UCSD-AML1 (cell line): Measurements from ENCODE around the gene DCHS2.

ENCODE experiments used
- DNase-seq: peaks from one replicate; lab custom pipeline; 2025; ENCODE audit not compliant: unreplicated experiment; lab: John Stamatoyannopoulos, UW

DCHS2 gene

GRCh38 chr4:154491341-154492271 lies at the start of gene DCHS2:
DCHS2 (minus strand) TSS chr4:154491799; CDS start chr4:154491355, 444 bp downstream.
- no peak for DNase-seq

- no peak for DNase-seq
Observed at GRCh38 chr4:154534296-154534695, 42.7 kb upstream of the DCHS2 start.

GRCh38 chr4:154529728-154530519 lies 38.3 kb upstream of the DCHS2 start:
- DNase-seq = no peak

- no peak for DNase-seq
Observed at GRCh38 chr4:154528869-154529268, 37.3 kb upstream of the DCHS2 start.

- DNase-seq = no peak
Observed at GRCh38 chr4:154527308-154527707, 35.7 kb upstream of the DCHS2 start.

GRCh38 chr4:154526151-154526550 lies 34.6 kb upstream of the DCHS2 start:
- DNase-seq = no peak

- DNase-seq = no peak
Observed at GRCh38 chr4:154521607-154522006, 30.0 kb upstream of the DCHS2 start.

- no peak for DNase-seq
Observed at GRCh38 chr4:154519214-154519613, 27.6 kb upstream of the DCHS2 start.

- DNase-seq = no peak
Observed at GRCh38 chr4:154517591-154517990, 26.0 kb upstream of the DCHS2 start.

- DNase-seq = no peak
Observed at GRCh38 chr4:154516318-154517029, 24.9 kb upstream of the DCHS2 start.

GRCh38 chr4:154511981-154512380 lies 20.4 kb upstream of the DCHS2 start:
- DNase-seq = no peak

GRCh38 chr4:154511548-154511947 lies 19.9 kb upstream of the DCHS2 start:
- DNase-seq = no peak

- DNase-seq = no peak
Observed at GRCh38 chr4:154507156-154507555, 15.6 kb upstream of the DCHS2 start.

- DNase-seq = no peak
Observed at GRCh38 chr4:154506253-154506652, 14.7 kb upstream of the DCHS2 start.

- no peak for DNase-seq
Observed at GRCh38 chr4:154503598-154503997, 12.0 kb upstream of the DCHS2 start.

- no peak for DNase-seq
Observed at GRCh38 chr4:154502111-154502510, 10.5 kb upstream of the DCHS2 start.

GRCh38 chr4:154497889-154498288 lies 6.3 kb upstream of the DCHS2 start:
- DNase-seq = no peak

- DNase-seq = no peak
Observed at GRCh38 chr4:154495867-154496266, 4.3 kb upstream of the DCHS2 start.

GRCh38 chr4:154492288-154492687 lies 689 bp upstream of the DCHS2 start:
- DNase-seq = no peak

- no peak for DNase-seq
Observed at GRCh38 chr4:154490583-154491340, 837 bp downstream of the DCHS2 start.

- DNase-seq = no peak
Observed at GRCh38 chr4:154490234-154490582, 1.4 kb downstream of the DCHS2 start.
